ENCODE data around the gene DOK6.
"Not testable (repeated sequence)": the region's sequence is repeated elsewhere in the genome, so short reads cannot be mapped to it uniquely, and the experiment has no call there.

Gene DOK6

GRCh38 chr18:69795791-69796190 is 395.1 kb downstream of the DOK6 start:
- DNase-seq: no peak

- no peak for DNase-seq
These were observed 404.3 kb downstream of the DOK6 start for GRCh38 chr18:69804776-69805501.

- DNase-seq: no peak
These were observed 407.7 kb downstream of the DOK6 start for GRCh38 chr18:69808399-69808798.

- no peak for DNase-seq
These were observed 412.9 kb downstream of the DOK6 start for GRCh38 chr18:69813559-69813958.

- DNase-seq: no peak
These were observed 414.2 kb downstream of the DOK6 start for GRCh38 chr18:69814861-69815385.

GRCh38 chr18:69817335-69817940 is 416.8 kb downstream of the DOK6 start:
- no peak for DNase-seq

- no peak for DNase-seq
These were observed 418.8 kb downstream of the DOK6 start for GRCh38 chr18:69819460-69819859.

- DNase-seq: no peak
These were observed 419.9 kb downstream of the DOK6 start for GRCh38 chr18:69820538-69820937.

GRCh38 chr18:69830189-69830588 is 429.5 kb downstream of the DOK6 start:
- no peak for DNase-seq

GRCh38 chr18:69834980-69835379 is 434.3 kb downstream of the DOK6 start:
- DNase-seq: not testable (repeated sequence)

- DNase-seq: no peak
These were observed 437.3 kb downstream of the DOK6 start for GRCh38 chr18:69838003-69838402.

- DNase-seq: no peak
These were observed 438.1 kb downstream of the DOK6 start for GRCh38 chr18:69838620-69839411.

GRCh38 chr18:69839497-69839896 is 438.8 kb downstream of the DOK6 start:
- no peak for DNase-seq

- DNase-seq: no peak
These were observed 439.3 kb downstream of the DOK6 start for GRCh38 chr18:69840001-69840400.

GRCh38 chr18:69840445-69840844 is 439.8 kb downstream of the DOK6 start:
- no peak for DNase-seq

- no peak for DNase-seq
These were observed 440.4 kb downstream of the DOK6 start for GRCh38 chr18:69841117-69841516.

GRCh38 chr18:69843015-69843414 is 442.3 kb downstream of the DOK6 start:
- no peak for DNase-seq

- DNase-seq: no peak
These were observed 444.0 kb downstream of the DOK6 start for GRCh38 chr18:69844656-69845055.

GRCh38 chr18:69845593-69846506 is 445.2 kb downstream of the DOK6 start:
- no peak for DNase-seq

- no peak for DNase-seq
These were observed 452.4 kb downstream of the DOK6 start for GRCh38 chr18:69853051-69853450.

- no peak for DNase-seq
These were observed 453.8 kb downstream of the DOK6 start for GRCh38 chr18:69854455-69854854.
